Measurements from ENCODE around the gene PPP3CA.

DNA sequence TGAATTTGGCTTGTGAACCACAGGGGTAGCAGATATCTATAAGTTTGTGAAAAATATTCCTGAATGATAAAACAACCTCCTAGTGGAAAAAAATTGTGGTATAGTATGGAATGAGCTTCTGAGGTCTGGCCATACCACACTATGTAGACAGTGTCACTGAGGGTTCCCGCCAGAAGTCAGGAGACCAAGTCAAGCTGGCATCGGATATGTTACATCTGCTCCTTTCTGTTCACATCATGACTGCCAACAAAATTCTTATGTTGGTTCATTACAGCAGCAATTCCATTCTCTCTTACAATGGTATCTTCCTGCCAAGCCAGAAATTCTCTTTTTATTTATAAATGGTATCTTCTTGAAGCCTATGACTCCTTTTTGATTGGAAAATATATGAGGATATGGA, 273.0 kb downstream of the PPP3CA start:
- TF ChIP-seq, protein P1, sequence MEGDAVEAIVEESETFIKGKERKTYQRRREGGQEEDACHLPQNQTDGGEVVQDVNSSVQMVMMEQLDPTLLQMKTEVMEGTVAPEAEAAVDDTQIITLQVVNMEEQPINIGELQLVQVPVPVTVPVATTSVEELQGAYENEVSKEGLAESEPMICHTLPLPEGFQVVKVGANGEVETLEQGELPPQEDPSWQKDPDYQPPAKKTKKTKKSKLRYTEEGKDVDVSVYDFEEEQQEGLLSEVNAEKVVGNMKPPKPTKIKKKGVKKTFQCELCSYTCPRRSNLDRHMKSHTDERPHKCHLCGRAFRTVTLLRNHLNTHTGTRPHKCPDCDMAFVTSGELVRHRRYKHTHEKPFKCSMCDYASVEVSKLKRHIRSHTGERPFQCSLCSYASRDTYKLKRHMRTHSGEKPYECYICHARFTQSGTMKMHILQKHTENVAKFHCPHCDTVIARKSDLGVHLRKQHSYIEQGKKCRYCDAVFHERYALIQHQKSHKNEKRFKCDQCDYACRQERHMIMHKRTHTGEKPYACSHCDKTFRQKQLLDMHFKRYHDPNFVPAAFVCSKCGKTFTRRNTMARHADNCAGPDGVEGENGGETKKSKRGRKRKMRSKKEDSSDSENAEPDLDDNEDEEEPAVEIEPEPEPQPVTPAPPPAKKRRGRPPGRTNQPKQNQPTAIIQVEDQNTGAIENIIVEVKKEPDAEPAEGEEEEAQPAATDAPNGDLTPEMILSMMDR (IDR thresholded peaks at IDR 0.05) = no peak
- TF ChIP-seq POLR2A (IDR thresholded peaks at IDR 0.05) = no peak
